Renal cortical epithelial cell (primary cell): ENCODE measurements around the gene ITGB5. TPM values are rescaled to one million over a fixed set of nuclear protein-coding genes. Genes with fewer than 3 reads are reported as not detected.

Source experiments
- DNase-seq: peaks from one replicate; pipeline ENCODE4 v3.0.0-alpha.2; 2011; ENCODE audit warnings: low read depth
- total RNA-seq: library from RNA; depleted of rRNA; stranded (reverse); fragments of >200 nt; gene quantifications from 2 replicates; pipeline ENCODE4 v1.2.3, GENCODE V29; 2014

Gene ITGB5
- total RNA-seq, 1 donor from 2014 or later, result 304 TPM

GRCh38 chr3:124860599-124860998 is 26.6 kb downstream of the ITGB5 start:
- DNase-seq, result peak; percentile 97

- DNase-seq, result peak; percentile 85
These were observed 28.1 kb downstream of the ITGB5 start for GRCh38 chr3:124859025-124859424.

GRCh38 chr3:124858275-124858674 is 28.9 kb downstream of the ITGB5 start:
- no peak for DNase-seq

GRCh38 chr3:124856677-124857076 is 30.5 kb downstream of the ITGB5 start:
- DNase-seq, result no peak

GRCh38 chr3:124854009-124854408 is 33.2 kb downstream of the ITGB5 start:
- no peak for DNase-seq

- DNase-seq, result no peak
These were observed 33.7 kb downstream of the ITGB5 start for GRCh38 chr3:124853446-124853845.

- DNase-seq, result no peak
These were observed 35.3 kb downstream of the ITGB5 start for GRCh38 chr3:124851905-124852304.

GRCh38 chr3:124851136-124851535 is 36.0 kb downstream of the ITGB5 start:
- no peak for DNase-seq

- no peak for DNase-seq
These were observed 36.5 kb downstream of the ITGB5 start for GRCh38 chr3:124850633-124851032.

GRCh38 chr3:124850212-124850611 is 37.0 kb downstream of the ITGB5 start:
- no peak for DNase-seq

GRCh38 chr3:124848300-124848699 is 38.9 kb downstream of the ITGB5 start:
- DNase-seq, result no peak

- no peak for DNase-seq
These were observed 39.3 kb downstream of the ITGB5 start for GRCh38 chr3:124847863-124848262.

GRCh38 chr3:124847051-124847450 is 40.1 kb downstream of the ITGB5 start:
- no peak for DNase-seq

- peak; percentile 40 for DNase-seq
These were observed 41.0 kb downstream of the ITGB5 start for GRCh38 chr3:124846189-124846588.

- DNase-seq, result peak; percentile 89
These were observed 41.8 kb downstream of the ITGB5 start for GRCh38 chr3:124845406-124845805.

GRCh38 chr3:124843506-124844177 is 43.5 kb downstream of the ITGB5 start:
- no peak for DNase-seq

GRCh38 chr3:124843047-124843446 is 44.1 kb downstream of the ITGB5 start:
- no peak for DNase-seq

- DNase-seq, result no peak
These were observed 45.6 kb downstream of the ITGB5 start for GRCh38 chr3:124841517-124841916.

- DNase-seq, result no peak
These were observed 46.8 kb downstream of the ITGB5 start for GRCh38 chr3:124840331-124840730.

- DNase-seq, result no peak
These were observed 47.3 kb downstream of the ITGB5 start for GRCh38 chr3:124839896-124840295.

GRCh38 chr3:124838963-124839362 is 48.2 kb downstream of the ITGB5 start:
- peak; percentile 77 for DNase-seq

- peak; percentile 67 for DNase-seq
These were observed 49.4 kb downstream of the ITGB5 start for GRCh38 chr3:124837730-124838186.

- no peak for DNase-seq
These were observed 50.1 kb downstream of the ITGB5 start for GRCh38 chr3:124837065-124837464.

GRCh38 chr3:124836448-124836847 is 50.7 kb downstream of the ITGB5 start:
- DNase-seq, result no peak
